NCI-H345 treated with DMSO at 0.1 percent for 48 hours (cell line): Measurements from ENCODE around the gene CBX2.

Experiments used
- DNase-seq: peaks from one replicate; lab custom pipeline; 2025; ENCODE audit not compliant: unreplicated experiment; lab: John Stamatoyannopoulos, UW

The CBX2 gene

DNA sequence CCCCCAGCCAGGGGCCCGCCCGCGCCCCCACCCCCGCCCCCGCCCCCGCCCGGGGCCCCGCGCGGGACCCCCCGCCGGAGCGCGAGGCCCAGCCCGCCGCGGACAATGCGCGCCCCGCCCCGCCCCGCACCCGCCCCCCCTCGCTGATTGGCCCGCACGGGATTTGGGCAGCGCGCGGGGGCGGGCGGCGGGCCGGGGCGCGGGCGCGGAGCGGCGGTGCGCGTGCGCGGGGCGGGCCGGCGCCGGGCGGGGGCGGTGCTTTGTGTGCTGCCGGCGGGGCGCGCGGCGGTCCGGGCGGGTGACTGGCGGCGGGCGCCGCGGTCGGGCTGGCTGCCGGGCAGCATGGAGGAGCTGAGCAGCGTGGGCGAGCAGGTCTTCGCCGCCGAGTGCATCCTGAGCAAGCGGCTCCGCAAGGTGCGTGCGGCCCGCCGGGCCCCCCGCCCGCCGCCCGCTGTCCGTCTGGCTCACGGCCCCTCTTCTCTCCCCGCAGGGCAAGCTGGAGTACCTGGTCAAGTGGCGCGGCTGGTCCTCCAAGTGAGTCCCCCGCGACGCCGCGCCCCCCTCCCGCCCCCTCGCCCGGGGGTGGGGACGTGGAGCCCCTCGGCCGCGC, at the start of gene CBX2:
TSS of gene CBX2 (plus strand) at position 255 of the 610 bp plus-strand sequence. CDS start at position 343, 88 bp downstream.
- peak; percentile 64 for DNase-seq

DNA sequence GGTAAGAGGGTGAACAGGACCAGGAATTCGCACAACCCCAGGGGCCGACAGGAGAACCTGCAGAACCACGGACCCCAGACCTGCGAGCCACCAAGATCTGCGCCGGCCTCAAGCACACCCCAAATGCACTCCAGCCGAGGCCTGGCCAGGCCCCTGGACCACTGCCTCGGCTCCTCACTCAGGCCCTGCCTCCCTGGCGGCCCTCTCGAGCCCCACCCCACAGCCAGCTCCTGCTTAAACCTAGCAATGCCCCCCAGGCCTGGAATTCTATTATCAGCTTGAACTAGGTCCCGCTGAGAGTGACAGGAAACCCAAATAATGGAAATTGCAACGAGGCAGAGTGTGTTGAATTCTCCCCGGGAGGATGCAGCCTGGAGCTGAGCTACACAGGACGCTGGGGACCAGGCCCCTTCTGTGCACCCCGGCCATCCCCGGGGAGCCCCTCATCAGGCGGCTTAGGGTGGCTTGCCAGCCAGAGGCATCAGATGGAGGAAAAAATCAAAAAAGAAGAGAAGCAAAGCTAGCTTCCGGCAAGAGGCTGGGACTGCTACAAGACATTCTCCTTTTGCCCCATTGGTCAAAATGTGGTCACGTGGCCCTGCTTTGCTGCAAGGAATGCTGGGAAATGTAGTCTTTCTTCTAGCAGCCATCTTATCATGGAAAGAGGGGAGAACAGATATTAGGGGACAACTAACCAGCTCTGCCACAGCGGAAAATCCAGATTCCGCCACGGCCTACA, 49.6 kb upstream of the CBX2 start:
- peak; percentile 89 for DNase-seq

DNA sequence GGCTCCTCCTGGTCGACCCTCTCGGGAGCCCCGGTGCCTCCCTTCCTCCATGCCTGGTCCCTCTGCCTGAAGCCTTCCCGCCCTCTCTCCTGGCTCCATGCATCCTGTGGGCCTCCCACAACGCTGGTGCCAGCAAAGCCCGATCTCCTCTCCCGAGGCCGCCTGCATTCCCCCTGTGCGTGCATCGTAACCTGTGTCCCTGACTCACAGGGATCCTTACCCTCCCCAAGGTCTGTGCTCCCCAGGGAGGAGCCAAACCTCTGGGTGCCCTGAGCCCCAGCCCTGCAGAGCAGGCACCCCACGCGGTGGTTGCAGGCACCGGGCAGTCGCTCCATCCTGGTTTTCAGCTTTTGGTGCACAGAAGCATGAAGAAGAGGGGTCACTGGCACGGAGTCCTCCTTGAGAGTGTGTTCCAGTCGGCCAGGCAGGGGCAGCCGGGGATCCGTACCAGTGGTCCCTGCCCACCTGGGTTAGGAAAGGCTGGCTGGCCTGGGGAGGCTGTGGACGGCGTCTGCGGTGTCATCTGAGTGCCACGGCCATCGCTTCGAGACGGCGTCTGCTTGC, 49.0 kb upstream of the CBX2 start:
- no peak for DNase-seq

DNA sequence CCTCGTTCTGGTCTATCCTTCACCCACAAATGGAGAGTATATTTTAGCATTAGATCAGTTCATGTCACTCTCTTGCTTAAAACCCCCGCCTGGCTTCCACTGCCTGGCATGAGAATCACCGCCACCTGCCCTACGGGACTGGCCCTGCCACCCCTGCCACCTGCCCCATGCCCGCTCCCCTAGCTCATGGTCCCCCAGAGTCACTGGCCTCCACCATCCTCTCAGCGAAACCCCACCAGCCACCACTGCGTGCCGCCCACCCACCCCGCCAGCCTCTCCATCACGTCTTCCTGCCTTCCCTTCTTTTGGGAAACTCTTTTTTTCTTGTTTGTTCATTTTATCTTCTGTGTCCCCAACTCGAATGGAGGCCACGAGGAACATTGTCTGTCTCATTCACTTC, 48.2 kb upstream of the CBX2 start:
- DNase-seq: no peak

DNA sequence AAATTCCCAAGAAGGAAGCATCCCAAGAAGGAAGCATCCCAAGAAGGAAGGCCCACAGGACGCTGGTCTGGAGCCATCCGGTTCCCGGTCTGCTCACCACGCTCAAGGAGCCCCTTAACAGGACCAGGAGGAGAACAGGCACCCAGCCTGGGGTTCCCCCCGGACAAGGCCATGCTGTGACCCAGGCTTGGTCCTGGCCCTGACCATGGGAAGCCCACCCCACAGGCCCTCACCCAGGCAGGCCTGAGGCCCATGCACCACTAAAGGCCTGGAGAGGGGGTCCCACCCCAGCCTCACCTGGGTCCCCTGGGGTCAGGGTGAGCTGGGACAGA, 47.5 kb upstream of the CBX2 start:
- no peak for DNase-seq

DNA sequence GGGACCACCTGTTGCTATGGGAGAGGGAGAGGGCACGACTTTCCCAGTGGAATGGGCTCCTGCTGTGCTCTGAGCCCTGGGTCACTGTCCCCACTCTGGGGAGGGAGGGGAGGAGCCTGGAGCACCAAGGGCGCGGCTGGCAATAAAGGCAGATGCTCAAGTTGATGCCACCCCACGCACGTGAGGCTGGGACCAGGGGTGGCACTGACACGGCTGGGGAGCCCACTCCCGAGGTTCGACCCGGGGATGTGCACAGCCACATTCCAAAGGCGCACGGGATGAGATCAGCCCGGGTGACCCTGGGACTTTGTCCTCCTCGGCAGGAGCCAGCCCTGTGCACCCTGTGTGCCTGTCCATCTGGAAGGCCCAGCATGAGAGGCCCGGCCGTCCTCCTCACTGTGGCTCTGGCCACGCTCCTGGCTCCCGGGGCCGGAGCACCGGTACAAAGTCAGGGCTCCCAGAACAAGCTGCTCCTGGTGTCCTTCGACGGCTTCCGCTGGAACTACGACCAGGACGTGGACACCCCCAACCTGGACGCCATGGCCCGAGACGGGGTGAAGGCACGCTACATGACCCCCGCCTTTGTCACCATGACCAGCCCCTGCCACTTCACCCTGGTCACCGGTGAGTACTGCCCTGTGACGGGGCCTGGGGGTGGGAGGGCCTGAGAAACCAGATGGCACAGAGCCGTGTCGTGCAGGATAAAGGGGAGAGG, 47.0 kb upstream of the CBX2 start, which contains the start of gene ENPP7:
TSS of gene ENPP7 (plus strand) at position 175 of the 715 bp plus-strand sequence. CDS start at position 372, 197 bp downstream.
- DNase-seq: no peak

DNA sequence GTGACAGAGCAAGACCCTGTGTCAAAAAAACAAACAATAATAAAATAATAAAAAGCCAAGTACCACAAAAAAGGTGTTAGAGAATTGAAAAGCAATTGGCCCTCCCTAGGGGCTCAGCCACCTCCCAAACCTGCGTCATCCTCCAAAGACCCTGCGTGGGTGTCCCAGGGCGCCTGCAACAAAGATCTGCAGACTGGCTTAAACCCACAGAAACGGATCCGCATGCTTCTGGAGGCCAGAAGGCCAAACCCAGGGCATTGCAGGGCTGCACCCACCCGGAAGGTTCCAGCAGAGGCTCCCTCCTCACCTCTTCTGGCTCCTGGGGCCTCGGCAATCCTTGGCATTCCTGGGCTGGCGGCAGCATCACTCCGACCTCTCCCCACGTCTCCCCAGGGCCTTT, 45.7 kb upstream of the CBX2 start:
- no peak for DNase-seq

DNA sequence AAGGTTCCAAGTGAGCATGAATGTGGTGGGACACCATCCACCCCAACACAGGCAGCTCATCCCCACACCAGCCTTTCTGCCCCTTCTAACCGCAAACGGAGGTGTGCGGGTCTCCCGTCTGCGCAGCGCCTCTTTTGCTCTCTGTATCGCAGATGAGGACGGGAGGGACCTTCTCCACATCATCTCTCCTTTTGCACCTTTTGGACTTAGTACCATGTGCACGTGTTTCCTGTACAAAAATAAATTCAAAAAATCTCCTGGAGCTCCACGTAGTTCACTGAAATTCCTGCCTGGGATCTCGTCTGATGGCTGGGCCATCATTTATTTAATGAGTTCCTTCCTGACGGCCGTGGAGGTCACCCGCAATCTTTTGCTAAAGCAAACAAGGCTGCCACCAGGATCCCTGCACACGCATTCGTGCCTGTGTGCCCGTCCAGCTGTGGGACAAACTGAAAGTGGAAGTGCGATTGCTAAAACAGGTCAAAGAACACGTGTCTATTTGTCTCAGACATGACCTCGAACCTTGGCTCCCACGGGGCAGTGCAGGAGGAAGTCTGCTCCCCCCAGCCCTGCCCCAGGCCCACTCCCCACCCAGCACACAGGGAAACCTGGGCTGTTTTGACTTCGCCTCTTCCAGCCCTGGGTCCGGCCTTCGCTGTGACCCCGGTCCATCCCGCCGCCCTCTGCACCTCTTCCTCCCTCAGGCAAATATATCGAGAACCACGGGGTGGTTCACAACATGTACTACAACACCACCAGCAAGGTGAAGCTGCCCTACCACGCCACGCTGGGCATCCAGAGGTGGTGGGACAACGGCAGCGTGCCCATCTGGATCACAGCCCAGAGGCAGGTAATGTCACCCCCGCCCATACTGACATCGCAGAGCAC, 44.9 kb upstream of the CBX2 start:
- no peak for DNase-seq

DNA sequence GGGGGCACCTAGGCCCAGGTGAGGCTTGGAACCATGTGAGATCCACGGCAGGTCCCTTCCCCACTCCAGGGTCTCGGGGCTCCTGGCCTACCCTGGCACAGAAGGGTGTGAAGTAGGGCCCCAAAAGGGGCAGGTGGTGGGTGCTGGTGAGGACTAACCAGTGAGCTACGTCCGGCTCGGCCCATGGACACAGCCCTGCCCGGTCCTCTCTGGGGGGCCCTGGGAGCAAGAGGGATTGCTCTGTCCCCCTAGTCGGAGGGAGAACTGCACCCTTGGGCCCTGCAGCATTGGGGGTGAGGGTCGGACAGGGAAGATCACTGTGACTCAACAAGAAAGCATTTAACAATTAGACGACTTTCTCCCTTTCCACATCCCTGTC, 44.3 kb upstream of the CBX2 start:
- no peak for DNase-seq

DNA sequence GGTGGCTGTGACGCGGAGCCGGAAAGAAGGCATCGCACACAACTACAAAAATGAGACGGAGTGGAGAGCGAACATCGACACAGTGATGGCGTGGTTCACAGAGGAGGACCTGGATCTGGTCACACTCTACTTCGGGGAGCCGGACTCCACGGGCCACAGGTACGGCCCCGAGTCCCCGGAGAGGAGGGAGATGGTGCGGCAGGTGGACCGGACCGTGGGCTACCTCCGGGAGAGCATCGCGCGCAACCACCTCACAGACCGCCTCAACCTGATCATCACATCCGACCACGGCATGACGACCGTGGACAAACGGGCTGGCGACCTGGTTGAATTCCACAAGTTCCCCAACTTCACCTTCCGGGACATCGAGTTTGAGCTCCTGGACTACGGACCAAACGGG, 42.9 kb upstream of the CBX2 start:
- DNase-seq: no peak

DNA sequence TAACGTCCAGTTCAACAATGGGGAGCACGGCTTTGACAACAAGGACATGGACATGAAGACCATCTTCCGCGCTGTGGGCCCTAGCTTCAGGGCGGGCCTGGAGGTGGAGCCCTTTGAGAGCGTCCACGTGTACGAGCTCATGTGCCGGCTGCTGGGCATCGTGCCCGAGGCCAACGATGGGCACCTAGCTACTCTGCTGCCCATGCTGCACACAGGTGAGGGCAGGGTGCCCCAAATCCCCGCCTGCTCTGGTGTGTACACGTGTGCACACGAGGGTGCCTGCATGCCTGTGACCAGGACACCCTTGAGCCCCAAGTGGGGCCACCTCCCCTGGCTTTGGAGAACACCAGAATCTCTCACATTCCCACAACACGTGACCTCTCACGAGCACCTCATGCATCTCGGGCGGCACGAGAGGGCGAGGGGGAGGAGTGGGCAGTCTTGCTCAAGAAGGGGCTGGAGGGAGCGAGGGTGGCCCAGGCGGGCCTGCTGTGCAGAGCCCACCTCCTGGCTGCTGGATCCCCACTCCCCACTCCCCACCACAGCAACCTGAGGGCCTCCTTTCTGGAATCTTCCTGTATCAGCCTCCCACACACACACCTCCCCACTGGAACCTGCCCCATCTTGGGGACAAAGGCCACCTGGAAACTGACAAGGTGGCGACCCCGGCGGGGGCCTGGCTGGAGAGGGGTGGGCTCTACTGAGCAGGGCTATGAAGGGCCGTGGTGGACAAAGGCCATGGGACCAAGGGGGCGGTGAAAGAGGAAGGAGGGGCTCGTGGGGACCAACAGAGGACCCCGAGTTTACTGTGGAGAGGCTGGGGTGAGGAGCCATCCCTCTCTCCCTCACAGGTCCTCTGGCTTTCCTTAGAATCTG, 40.7 kb upstream of the CBX2 start:
- no peak for DNase-seq

DNA sequence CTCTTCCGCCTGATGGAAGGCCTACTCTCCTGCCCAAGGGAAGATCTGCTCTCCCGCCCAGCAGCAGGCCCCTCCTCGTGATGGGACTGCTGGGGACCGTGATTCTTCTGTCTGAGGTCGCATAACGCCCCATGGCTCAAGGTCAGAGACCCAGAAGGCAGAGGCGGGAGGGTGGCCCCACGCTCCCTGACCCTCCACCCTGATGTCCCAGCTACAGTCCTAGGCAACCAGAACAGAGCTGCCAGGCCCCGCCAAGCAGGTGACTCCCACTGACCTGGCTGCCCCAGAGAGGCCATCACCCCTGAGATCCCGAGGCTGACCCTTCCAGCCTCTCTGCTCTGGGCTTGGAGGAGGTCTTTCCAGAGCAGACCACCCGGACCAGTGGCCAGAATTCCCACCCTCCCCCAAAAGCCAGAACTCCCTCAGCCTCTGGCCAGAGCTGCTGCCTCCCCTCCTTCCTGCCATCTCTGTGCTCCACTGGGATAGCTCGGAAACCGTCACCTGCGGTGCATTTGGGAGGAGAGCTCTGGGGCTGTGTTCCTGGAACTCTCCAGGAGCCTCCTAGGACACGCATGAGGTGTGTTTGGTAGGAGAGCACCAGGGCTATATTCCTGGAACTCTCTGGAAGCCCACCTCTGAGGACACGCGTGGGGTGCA, 39.9 kb upstream of the CBX2 start:
- DNase-seq: no peak

DNA sequence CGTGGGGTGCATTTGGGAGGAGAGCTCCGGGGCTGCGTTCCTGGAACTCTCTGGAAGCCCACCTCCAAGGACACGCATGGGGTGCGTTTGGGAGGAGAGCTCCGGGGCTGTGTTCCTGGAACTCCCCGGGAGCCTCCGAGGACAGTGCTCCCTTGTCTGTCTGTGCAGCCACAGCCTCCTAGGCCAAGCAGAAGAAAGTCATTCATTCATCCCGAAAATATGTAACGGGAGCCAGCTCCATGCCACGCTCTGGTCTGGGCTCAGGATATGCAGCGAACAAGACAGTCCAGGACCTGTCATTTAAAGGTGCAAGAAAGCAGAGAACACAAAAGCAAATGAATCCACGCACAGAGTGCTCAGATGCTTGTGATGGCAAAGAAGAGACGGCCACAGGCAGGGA, 39.3 kb upstream of the CBX2 start:
- no peak for DNase-seq

DNA sequence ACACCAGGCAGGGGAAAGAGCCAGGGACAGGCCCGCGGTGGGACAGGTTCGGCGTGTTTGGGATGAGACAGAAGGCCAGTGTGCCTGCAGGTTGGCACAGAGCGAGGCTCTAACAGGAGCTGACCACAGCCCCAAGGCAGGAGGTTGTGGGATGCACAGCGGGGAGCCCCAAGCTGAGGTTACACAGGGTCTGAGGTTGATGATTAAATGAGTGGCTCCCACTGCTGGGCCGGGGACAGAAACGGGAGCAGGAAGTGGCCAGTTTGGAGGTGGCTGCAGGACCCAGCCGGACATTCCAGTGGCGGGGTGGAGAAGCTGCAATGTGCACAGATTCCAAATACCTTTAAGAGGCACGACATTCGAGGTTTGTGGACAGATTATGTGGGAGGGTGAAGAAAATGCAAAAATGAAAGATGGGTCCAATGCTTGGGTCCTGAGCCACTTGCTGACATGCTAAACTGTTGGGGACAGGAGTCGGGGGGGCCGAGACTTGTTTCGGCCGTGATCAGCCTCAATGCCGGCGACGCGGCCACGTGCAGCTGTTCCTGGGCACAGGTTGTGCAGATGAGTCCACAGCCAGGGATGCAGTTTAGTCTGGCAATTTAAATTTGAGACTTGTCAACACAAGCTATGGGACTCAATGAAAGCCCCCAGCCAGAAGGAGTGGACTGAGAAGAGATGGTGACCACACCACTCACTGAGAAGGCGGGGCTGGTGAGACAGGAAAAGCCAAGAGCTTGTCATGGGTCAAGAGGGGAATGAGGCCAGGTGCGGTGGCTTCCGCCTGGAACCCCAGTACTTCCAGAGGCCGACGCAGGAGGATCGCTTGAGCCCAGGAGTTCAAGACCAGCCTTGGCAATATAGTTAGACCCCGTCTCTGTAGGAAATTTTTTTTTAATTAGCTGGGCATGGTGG, 38.5 kb upstream of the CBX2 start:
- DNase-seq: no peak

DNA sequence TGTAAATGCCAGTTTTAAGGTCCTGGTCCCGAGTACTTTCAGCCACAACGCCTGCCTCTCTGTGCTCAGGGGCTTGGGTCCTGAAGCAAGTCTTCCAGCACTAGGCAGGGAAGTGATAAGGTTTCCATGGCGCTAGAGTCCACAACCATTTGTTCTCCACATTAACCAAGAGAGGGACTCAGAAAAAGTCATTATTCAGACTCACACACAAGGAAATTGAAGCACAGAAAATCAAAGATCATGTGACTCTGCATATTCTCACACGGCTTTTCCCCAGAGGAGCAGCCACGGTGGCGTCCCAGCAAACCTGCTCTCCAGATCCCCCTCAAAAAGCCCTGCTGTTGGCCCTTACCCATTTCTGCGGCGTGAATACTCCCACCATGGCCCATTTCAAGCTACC, 37.5 kb upstream of the CBX2 start:
- DNase-seq: no peak

DNA sequence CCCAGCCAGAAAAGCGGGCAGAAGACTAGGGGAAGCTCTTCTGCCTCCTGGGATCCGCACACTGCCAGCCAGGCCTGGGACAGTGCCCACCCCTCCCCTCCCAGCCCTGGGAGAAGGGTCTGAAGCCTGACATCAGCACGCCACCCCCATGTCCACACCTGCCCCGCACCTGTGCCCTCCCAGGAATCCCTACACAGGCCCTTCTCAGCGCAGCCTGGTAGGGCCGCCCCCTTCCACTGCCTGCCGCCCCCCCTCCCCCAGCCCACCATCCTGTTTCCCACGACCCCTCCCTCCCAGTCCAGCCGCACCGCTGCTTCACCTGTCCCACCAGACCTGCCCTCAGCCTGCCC, 36.6 kb upstream of the CBX2 start:
- no peak for DNase-seq

DNA sequence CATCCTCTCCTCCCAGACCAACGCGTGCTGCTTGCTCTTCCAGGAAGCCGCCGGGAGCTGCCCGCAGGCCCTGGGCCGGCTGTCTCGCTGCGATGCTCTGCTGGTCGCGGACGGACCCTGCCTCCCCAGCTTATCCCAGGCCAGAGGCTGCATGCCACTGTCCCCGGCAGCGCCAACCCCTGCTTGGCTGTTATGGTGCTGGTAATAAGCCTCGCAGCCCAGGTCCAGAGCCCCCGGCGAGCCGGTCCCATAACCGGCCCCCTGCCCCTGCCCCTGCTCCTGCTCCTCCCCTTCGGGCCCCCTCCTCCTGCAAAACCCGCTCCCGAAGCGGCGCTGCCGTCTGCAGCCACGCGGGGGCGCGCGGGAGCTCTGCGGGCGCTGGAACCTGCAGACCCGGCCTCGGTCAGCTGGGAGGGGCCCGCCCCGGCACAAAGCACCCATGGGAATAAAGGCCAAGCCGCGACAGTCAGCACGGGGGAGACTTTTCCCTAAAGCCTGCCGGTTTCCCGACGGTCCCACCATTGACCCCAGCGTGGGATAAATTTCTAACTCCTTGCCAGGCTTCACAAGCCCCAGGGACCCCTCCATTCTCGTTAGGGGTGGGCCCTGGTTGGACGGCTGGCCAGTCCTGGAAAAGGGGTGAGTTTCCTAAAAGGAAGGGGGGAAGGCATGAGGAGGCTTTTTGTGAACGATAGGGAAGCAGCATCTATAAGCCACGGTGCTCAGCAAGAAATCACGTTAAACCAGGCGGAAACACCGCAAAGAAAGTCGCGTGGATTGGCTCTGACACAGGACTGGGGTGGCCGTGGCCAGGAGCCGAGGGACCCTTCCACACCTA, 36.0 kb upstream of the CBX2 start:
- peak; percentile 81 for DNase-seq

DNA sequence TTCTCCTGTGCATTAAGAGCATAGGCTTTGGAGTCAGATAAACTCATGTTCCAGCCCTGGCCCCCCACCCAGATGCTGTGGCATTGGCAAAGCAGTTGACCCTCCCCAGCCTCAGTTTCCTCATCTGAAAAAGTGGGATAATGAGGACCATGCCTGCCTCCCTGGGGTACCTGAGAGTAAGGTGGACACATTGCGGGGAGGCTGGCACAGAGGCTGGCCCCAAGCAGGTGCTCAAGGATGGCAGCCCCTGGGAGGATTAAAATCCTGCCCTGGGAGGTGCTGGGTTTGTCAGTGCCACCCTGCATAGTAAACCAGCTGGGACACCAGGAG, 35.4 kb upstream of the CBX2 start:
- DNase-seq: no peak
